GM12878 (cell line): Measurements from ENCODE around the gene GJA5. TPM values are rescaled to one million over a fixed set of nuclear protein-coding genes. Genes with fewer than 3 reads are reported as not detected.

ENCODE experiments used
- ATAC-seq: fragments of 200-7000 bp; cut with Tn5 transposase; 3 replicates; pipeline ENCODE4 v1.9.1; 2020; ENCODE audit warnings: mild to moderate bottlenecking, moderate library complexity
- BruUV-seq: library from RNA; stranded (reverse); fragments of 400-500 nt; replicated peaks from 2 replicates; lab custom pipeline; 2021; lab: Mats Ljungman, UMichigan
- CTCF ChIA-PET: fragments of 300-600 bp; sonication (Branson Sonifier 250); formaldehyde crosslinking; extraction: SDS; loops from one replicate; lab custom pipeline; 2021; ENCODE audit warnings: inconsistent platforms; lab: Yijun Ruan, JAX
- POLR2A ChIA-PET: fragments of 350-600 bp; formaldehyde crosslinking; extraction: SDS; loops from one replicate; lab custom pipeline; 2021; ENCODE audit warnings: inconsistent platforms; lab: Charles Lee
- RAD21 ChIA-PET: fragments of 300-600 bp; sonication (Branson Sonifier 250); formaldehyde crosslinking; loops from one replicate; lab custom pipeline; 2023; ENCODE audit warnings: antibody characterized with exemption; ENCODE audit not compliant: unreplicated experiment; lab: Charles Lee
- SMC1A ChIA-PET: fragments of 300-600 bp; sonication (Branson Sonifier 250); formaldehyde crosslinking; loops from one replicate; lab custom pipeline; 2023; ENCODE audit not compliant: unreplicated experiment, uncharacterized antibody; lab: Charles Lee
- DNase-seq: peaks from one replicate; pipeline ENCODE4 v3.0.0-alpha.2; 2011; ENCODE audit warnings: low read depth, low spot score
- FAIRE-seq: peaks from 3 replicates; lab custom pipeline; 2011; peaks lifted over from hg19 to GRCh38; lab: Jason Lieb, UNC
- H2AFZ ChIP-seq: 2 replicates; pipeline ENCODE4 v1.6.0; 2011; ENCODE audit warnings: low read depth, low read length, control low read depth; ENCODE audit not compliant: control insufficient read depth
- H3K27ac ChIP-seq: 2 replicates; pipeline ENCODE4 v1.5.1; 2011; ENCODE audit warnings: control low read depth; ENCODE audit not compliant: control insufficient read depth, insufficient read depth
- H3K27me3 ChIP-seq, 2 experiments: replicated peaks in 1 of 2; 2 replicates each; pipeline versions ENCODE4 v1.6.0 to v1.6.1; 2011; ENCODE audit warnings: low read length in 1 of 2; ENCODE audit not compliant: control insufficient read depth in 2 of 2, insufficient read depth in 2 of 2
- H3K36me3 ChIP-seq, 2 experiments: 2 replicates each; pipeline ENCODE4 v1.5.1; 2011; ENCODE audit warnings: low read length in 1 of 2; ENCODE audit not compliant: control insufficient read depth in 2 of 2, insufficient read depth in 2 of 2
- H3K4me1 ChIP-seq: 2 replicates; pipeline ENCODE4 v1.6.1; 2011; ENCODE audit warnings: mild to moderate bottlenecking, low read length, moderate library complexity, mixed read lengths; ENCODE audit not compliant: control insufficient read depth, insufficient read depth
- H3K4me2 ChIP-seq: 2 replicates; pipeline ENCODE4 v1.6.0; 2011; ENCODE audit warnings: control low read depth; ENCODE audit not compliant: control insufficient read depth, insufficient read depth
- H3K4me3 ChIP-seq: fragments of 200-600 bp; sonication (generic); 2 replicates; pipeline ENCODE4 v1.5.1; 2016
- H3K79me2 ChIP-seq: 2 replicates; pipeline ENCODE4 v1.6.0; 2011; ENCODE audit warnings: low read length; ENCODE audit not compliant: control insufficient read depth, insufficient read depth
- H3K9ac ChIP-seq: 2 replicates; pipeline ENCODE4 v1.8.0; 2011; ENCODE audit warnings: low read length, control low read depth, mixed read lengths; ENCODE audit not compliant: control insufficient read depth, insufficient read depth
- H3K9me3 ChIP-seq: replicated peaks from 3 replicates; pipeline ENCODE4 v1.5.1; 2011; ENCODE audit warnings: mild to moderate bottlenecking, low read length; ENCODE audit not compliant: control insufficient read depth, insufficient read depth
- H4K20me1 ChIP-seq: 2 replicates; pipeline ENCODE4 v1.6.0; 2011; ENCODE audit not compliant: control insufficient read depth, insufficient read depth
- CHD2 ChIP-seq: IDR thresholded peaks from 2 replicates; pipeline ENCODE4 v1.6.1; 2011; ENCODE audit warnings: low read depth, low read length, improper control_type of control experiment, borderline replicate concordance
- CHD4 ChIP-seq: fragments of 200-600 bp; sonication (generic); IDR thresholded peaks from 2 replicates; pipeline ENCODE4 v1.6.1; 2016; ENCODE audit warnings: mild to moderate bottlenecking
- CREB1 ChIP-seq: IDR thresholded peaks from 2 replicates; pipeline ENCODE4 v1.6.1; 2012; ENCODE audit warnings: low read depth, mild to moderate bottlenecking, inconsistent platforms
- CTCF ChIP-seq, 3 experiments: IDR thresholded peaks in 2 of 3; conservative IDR thresholded peaks in 1 of 3; 2 replicates each; pipeline ENCODE4 v1.5.1; 2011; ENCODE audit warnings: low read depth in 3 of 3, low read length in 3 of 3, mild to moderate bottlenecking in 3 of 3, control low read depth in 2 of 3, moderate library complexity in 2 of 3, inconsistent platforms in 1 of 3, mixed read lengths in 1 of 3; ENCODE audit not compliant: control insufficient read depth in 2 of 3, insufficient read depth in 1 of 3; ENCODE audit errors: extremely low read depth in 1 of 3
- EZH2 ChIP-seq: IDR thresholded peaks from 2 replicates; pipeline ENCODE4 v1.6.1; 2012; ENCODE audit warnings: low read depth, mild to moderate bottlenecking, control low read depth, inconsistent platforms, low read length, borderline replicate concordance; ENCODE audit not compliant: control insufficient read depth
- FOXK2 ChIP-seq: fragments of 450-650 bp; IDR thresholded peaks from 2 replicates; pipeline ENCODE4 v1.6.1; 2017; ENCODE audit warnings: mild to moderate bottlenecking, moderate library complexity
- FOXM1 ChIP-seq: IDR thresholded peaks from 2 replicates; pipeline ENCODE4 v1.6.1; 2012; ENCODE audit warnings: low read depth, mild to moderate bottlenecking, inconsistent platforms, low read length, moderate library complexity
- HDAC6 ChIP-seq: fragments of 200-600 bp; sonication (generic); IDR thresholded peaks from one replicate; pipeline ENCODE4 v1.8.0; 2017; ENCODE audit warnings: antibody characterized with exemption; ENCODE audit not compliant: unreplicated experiment
- IKZF1 ChIP-seq: fragments of 450-650 bp; conservative IDR thresholded peaks from 2 replicates; pipeline ENCODE4 v1.6.1; 2017; ENCODE audit warnings: antibody characterized with exemption, mild to moderate bottlenecking
- NFIC ChIP-seq: IDR thresholded peaks from 2 replicates; pipeline ENCODE4 v1.6.1; 2012; ENCODE audit warnings: low read depth, mild to moderate bottlenecking, inconsistent platforms, low read length, moderate library complexity
- PAX8 ChIP-seq: fragments of 450-650 bp; IDR thresholded peaks from 2 replicates; pipeline ENCODE4 v1.6.1; 2017; ENCODE audit warnings: mild to moderate bottlenecking, moderate library complexity
- POU2F2 ChIP-seq: IDR thresholded peaks from 3 replicates; pipeline ENCODE4 v1.6.1; 2011; ENCODE audit warnings: low read depth, mild to moderate bottlenecking, low read length, borderline replicate concordance
- RUNX3 ChIP-seq: IDR thresholded peaks from 2 replicates; pipeline ENCODE4 v1.6.1; 2012; ENCODE audit warnings: low read length, inconsistent platforms
- SREBF1 ChIP-seq: IDR thresholded peaks from 2 replicates; pipeline ENCODE4 v1.6.1; 2012; ENCODE audit warnings: mild to moderate bottlenecking, low read length
- SREBF2 ChIP-seq: IDR thresholded peaks from 2 replicates; pipeline ENCODE4 v1.6.1; 2012; ENCODE audit warnings: mild to moderate bottlenecking, low read length
- SRF ChIP-seq, 2 experiments: IDR thresholded peaks; 2 replicates each; pipeline ENCODE4 v1.6.1; 2011; ENCODE audit warnings: low read depth in 2 of 2, low read length in 2 of 2, mild to moderate bottlenecking in 1 of 2, moderate library complexity in 1 of 2
- ZNF592 ChIP-seq: fragments of 450-650 bp; IDR thresholded peaks from 2 replicates; pipeline ENCODE4 v1.6.1; 2017; ENCODE audit warnings: mild to moderate bottlenecking, moderate library complexity
- WGBS: methylation state at CpG from one replicate; pipeline ENCODE4 v1.1.6; 2016; ENCODE audit warnings: low lambda C conversion rate; ENCODE audit not compliant: insufficient replicate concordance, insufficient coverage; ENCODE audit errors: missing lambda C conversion rate; 5-methylcytosine and 5-hydroxymethylcytosine counted together
- in situ Hi-C: fragments of 300-500 bp; cut with MboI; formaldehyde crosslinking; loops from 9 replicates; pipeline ENCODE4 v1.14.3; 2018; ENCODE audit warnings: mixed read lengths
- intact Hi-C: fragments of 100-400 bp; cut with micrococcal nuclease; formaldehyde crosslinking; loops from one replicate; pipeline ENCODE4 v1.14.2; 2022; ENCODE audit not compliant: unreplicated experiment
- polyA plus RNA-seq, 11 experiments: library from polyadenylated mRNA; depleted of rRNA in 4 of 11; unstranded in 6 of 11; stranded (reverse) in 5 of 11; fragments of >200 nt; fragmentation: Nextera tagmentation in 4 of 11; fragmentation: Illumina TruSeq in 1 of 11; extraction: Ambion mirVana in 4 of 11; extraction: Trizol in 1 of 11; gene quantifications; 1 replicate in 1 of 11; 2 replicates in 10 of 11; pipeline versions ENCODE4 v1.2.1 to v1.2.3, GENCODE V29; 2011 to 2016; ENCODE audit warnings: inconsistent platforms in 2 of 11, missing spikeins in 2 of 11, low read depth in 1 of 11
- total RNA-seq, 4 experiments: library from RNA; depleted of rRNA in 3 of 4; stranded (reverse); fragments of >200 nt in 3 of 4; fragmentation: Illumina TruSeq in 1 of 4; extraction: Trizol in 1 of 4; gene quantifications; 2 replicates each; pipeline versions ENCODE4 v1.2.1 to v1.2.3, GENCODE V29; 2013 to 2021

GJA5 gene
- total and polyA plus RNA-seq, 10 of the 15 experiments (the other 5 are each of a cell fraction or from before 2014, with no cell fraction given): not detected

GRCh38 chr1:147721716-147722115 lies 38.7 kb downstream of the GJA5 start:
- ChIA-PET CTCF (no interaction called here), POLR2A (no interaction called here), SMC1A (no interaction called here), RAD21 (no interaction called here)
- no peak overlapping the region for H3K4me3 ChIP-seq
- no peaks in the 10 kb centered on the region for H3K36me3 ChIP-seq
- H3K27me3 ChIP-seq: no peaks in the 10 kb centered on the region; a peak in 2 of 4 replicates
- DNase-seq (no peak), ATAC-seq (no peak), FAIRE-seq (no peak)
- no peak overlapping the region for H3K27ac ChIP-seq
- in situ Hi-C loops (no loop called here), intact Hi-C loops (loop anchor here (10.0 kb wide), 1 partner anchor 173 kb away; no protein-coding TSS in a partner anchor)
- BruUV-seq: no TSS peak
- no peaks in the 10 kb centered on the region for H3K4me1 ChIP-seq
- 0% methylated on average over 1 of the region's 1 CpG for WGBS
- no peak overlapping the region for H3K9ac ChIP-seq
- no peaks in the 10 kb centered on the region for H3K79me2 ChIP-seq
- no peaks in the 10 kb centered on the region; the same call in 2 of the 3 replicates for H3K9me3 ChIP-seq
- no peak for TF ChIP-seq POU2F2
- TF ChIP-seq ZNF592: no peak
- no peak for TF ChIP-seq CHD4
- no peak for TF ChIP-seq CREB1
- no peak for TF ChIP-seq HDAC6
- TF ChIP-seq PAX8: no peak
- TF ChIP-seq SREBF1: no peak
- TF ChIP-seq RUNX3: no peak
- no peak for TF ChIP-seq CTCF (IDR thresholded peaks at IDR 0.05 in 2 of 3, conservative IDR thresholded peaks at IDR 0.05 in 1 of 3; ENCODE audit: control insufficient read depth in 2 of 3, extremely low read depth in 1 of 3, insufficient read depth in 1 of 3, low read depth in 3 of 3, low read length in 3 of 3)
- TF ChIP-seq FOXM1: no peak
- no peak for TF ChIP-seq CHD2
- TF ChIP-seq EZH2: no peak
- TF ChIP-seq NFIC: no peak
- no peak for TF ChIP-seq SRF (IDR thresholded peaks at IDR 0.05; ENCODE audit: low read depth in 2 of 2, low read length in 2 of 2)
- TF ChIP-seq SREBF2: no peak
- no peak for TF ChIP-seq IKZF1
- no peak for TF ChIP-seq FOXK2
- no peak overlapping the region for H3K4me2 ChIP-seq
- H2AFZ ChIP-seq: no peak overlapping the region
- no peaks in the 10 kb centered on the region for H4K20me1 ChIP-seq
